K562 (cell line): Measurements from ENCODE around the gene PITPNM1.

ENCODE experiments used
- BRF1 ChIP-seq: IDR thresholded peaks from 3 replicates; pipeline ENCODE4 v1.6.1; 2011; ENCODE audit warnings: borderline replicate concordance, mild to moderate bottlenecking; ENCODE audit not compliant: insufficient read length; ENCODE audit errors: extremely low read depth
- CHD4 ChIP-seq: fragments of 200-600 bp; sonication (generic); IDR thresholded peaks from 3 replicates; pipeline ENCODE4 v1.6.1; 2012; ENCODE audit warnings: low read depth, mild to moderate bottlenecking, mixed read lengths, low read length, inconsistent platforms; ENCODE audit not compliant: insufficient read depth, insufficient replicate concordance, poor library complexity, severe bottlenecking
- EP300 ChIP-seq: IDR thresholded peaks from 2 replicates; pipeline ENCODE4 v1.6.1; 2012; ENCODE audit warnings: low read length, improper control_type of control experiment
- FOXJ3 ChIP-seq: sonication (generic); formaldehyde crosslinking; IDR thresholded peaks from 2 replicates; pipeline ENCODE4 v1.4.0; 2020; ENCODE audit warnings: mild to moderate bottlenecking, missing genetic modification reagents
- GTF2F1 ChIP-seq: IDR thresholded peaks from 2 replicates; pipeline ENCODE4 v1.6.1; 2011; ENCODE audit warnings: low read depth, low read length, improper control_type of control experiment
- RFX7 ChIP-seq: fragments of 250-450 bp; sonication (Bioruptor Pico); IDR thresholded peaks from 2 replicates; pipeline ENCODE4 v1.5.1; 2021; ENCODE audit warnings: mild to moderate bottlenecking
- SIX5 ChIP-seq, 2 experiments: IDR thresholded peaks; 2 replicates each; pipeline ENCODE4 v1.6.1; 2011; ENCODE audit warnings: low read length in 2 of 2, borderline replicate concordance in 1 of 2, low read depth in 1 of 2, mild to moderate bottlenecking in 1 of 2, moderate library complexity in 1 of 2; ENCODE audit not compliant: insufficient read depth in 1 of 2
- TCF7 ChIP-seq: sonication (generic); IDR thresholded peaks from 2 replicates; pipeline ENCODE4 v1.6.1; 2016; ENCODE audit warnings: antibody characterized with exemption, borderline replicate concordance
- TF ChIP-seq, protein P1 (sequence below): fragments of 450-650 bp; formaldehyde crosslinking; IDR thresholded peaks from 2 replicates; pipeline ENCODE4 v1.4.0; 2022; ENCODE audit warnings: mild to moderate bottlenecking, moderate library complexity
- TF ChIP-seq, protein P2 (sequence below): IDR thresholded peaks from 2 replicates; pipeline ENCODE4 v1.6.1; 2014; ENCODE audit warnings: antibody characterized with exemption
- TF ChIP-seq, protein P3 (sequence below): sonication (generic); formaldehyde crosslinking; IDR thresholded peaks from 2 replicates; pipeline ENCODE4 v1.5.0; 2020; ENCODE audit warnings: missing genetic modification reagents
- TF ChIP-seq, protein P4 (sequence below): fragments of 450-650 bp; IDR thresholded peaks from 2 replicates; pipeline ENCODE4 v1.7.1; 2018; ENCODE audit warnings: mild to moderate bottlenecking, low read depth; ENCODE audit not compliant: partially characterized antibody
- TF ChIP-seq, protein P5 (sequence below), 3 experiments: fragments of 200-800 bp in 1 of 3; fragments of 250-450 bp in 1 of 3; fragments of 450-650 bp in 1 of 3; sonication (Bioruptor Pico) in 1 of 3; sonication (Bioruptor generic) in 1 of 3; formaldehyde crosslinking in 1 of 3; IDR thresholded peaks; 2 replicates each; pipeline versions ENCODE4 v1.6.1 to v1.8.0; 2016 to 2022; ENCODE audit warnings: mild to moderate bottlenecking in 2 of 3, missing genetic modification characterization in 2 of 3, missing compliant biosample characterization in 1 of 3, moderate library complexity in 1 of 3

DNA sequence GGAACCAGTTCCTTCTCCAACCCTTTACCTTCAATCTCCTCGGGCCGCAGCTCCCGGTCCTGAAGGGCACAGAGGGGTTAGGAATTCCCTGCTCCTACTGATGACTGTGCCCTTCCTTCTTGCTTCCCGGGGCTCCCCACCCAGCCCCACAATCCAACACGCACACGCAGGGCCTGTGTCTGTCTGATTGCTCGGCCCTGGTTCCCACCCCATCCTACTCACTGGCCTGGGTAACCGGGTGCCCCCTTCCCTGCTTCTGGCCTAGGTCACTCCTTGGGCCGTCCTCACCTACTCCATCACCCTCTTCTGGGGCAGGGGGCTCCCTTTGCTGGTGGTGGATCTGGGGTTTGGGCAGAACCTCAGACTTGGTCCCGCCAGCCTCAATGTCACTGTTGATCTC is 16.8 kb upstream of the PITPNM1 start:
- TF ChIP-seq, protein P1, sequence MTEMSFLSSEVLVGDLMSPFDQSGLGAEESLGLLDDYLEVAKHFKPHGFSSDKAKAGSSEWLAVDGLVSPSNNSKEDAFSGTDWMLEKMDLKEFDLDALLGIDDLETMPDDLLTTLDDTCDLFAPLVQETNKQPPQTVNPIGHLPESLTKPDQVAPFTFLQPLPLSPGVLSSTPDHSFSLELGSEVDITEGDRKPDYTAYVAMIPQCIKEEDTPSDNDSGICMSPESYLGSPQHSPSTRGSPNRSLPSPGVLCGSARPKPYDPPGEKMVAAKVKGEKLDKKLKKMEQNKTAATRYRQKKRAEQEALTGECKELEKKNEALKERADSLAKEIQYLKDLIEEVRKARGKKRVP (CRISPR knock-in tag): no peak
- TF ChIP-seq, protein P2, sequence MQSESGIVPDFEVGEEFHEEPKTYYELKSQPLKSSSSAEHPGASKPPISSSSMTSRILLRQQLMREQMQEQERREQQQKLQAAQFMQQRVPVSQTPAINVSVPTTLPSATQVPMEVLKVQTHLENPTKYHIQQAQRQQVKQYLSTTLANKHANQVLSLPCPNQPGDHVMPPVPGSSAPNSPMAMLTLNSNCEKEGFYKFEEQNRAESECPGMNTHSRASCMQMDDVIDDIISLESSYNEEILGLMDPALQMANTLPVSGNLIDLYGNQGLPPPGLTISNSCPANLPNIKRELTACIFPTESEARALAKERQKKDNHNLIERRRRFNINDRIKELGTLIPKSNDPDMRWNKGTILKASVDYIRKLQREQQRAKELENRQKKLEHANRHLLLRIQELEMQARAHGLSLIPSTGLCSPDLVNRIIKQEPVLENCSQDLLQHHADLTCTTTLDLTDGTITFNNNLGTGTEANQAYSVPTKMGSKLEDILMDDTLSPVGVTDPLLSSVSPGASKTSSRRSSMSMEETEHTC: no peak
- TF ChIP-seq BRF1 (no peak), FOXJ3 (CRISPR knock-in tag) (no peak), SIX5 (IDR thresholded peaks at IDR 0.05; ENCODE audit: borderline replicate concordance in 1 of 2, insufficient read depth in 1 of 2, low read depth in 1 of 2, low read length in 2 of 2) (no peak), EP300 (no peak), TCF7 (no peak), RFX7 (CRISPR knock-in tag) (no peak), CHD4 (no peak), GTF2F1 (no peak)
- TF ChIP-seq, protein P3, sequence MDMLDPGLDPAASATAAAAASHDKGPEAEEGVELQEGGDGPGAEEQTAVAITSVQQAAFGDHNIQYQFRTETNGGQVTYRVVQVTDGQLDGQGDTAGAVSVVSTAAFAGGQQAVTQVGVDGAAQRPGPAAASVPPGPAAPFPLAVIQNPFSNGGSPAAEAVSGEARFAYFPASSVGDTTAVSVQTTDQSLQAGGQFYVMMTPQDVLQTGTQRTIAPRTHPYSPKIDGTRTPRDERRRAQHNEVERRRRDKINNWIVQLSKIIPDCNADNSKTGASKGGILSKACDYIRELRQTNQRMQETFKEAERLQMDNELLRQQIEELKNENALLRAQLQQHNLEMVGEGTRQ (CRISPR knock-in tag): no peak
- TF ChIP-seq, protein P4, sequence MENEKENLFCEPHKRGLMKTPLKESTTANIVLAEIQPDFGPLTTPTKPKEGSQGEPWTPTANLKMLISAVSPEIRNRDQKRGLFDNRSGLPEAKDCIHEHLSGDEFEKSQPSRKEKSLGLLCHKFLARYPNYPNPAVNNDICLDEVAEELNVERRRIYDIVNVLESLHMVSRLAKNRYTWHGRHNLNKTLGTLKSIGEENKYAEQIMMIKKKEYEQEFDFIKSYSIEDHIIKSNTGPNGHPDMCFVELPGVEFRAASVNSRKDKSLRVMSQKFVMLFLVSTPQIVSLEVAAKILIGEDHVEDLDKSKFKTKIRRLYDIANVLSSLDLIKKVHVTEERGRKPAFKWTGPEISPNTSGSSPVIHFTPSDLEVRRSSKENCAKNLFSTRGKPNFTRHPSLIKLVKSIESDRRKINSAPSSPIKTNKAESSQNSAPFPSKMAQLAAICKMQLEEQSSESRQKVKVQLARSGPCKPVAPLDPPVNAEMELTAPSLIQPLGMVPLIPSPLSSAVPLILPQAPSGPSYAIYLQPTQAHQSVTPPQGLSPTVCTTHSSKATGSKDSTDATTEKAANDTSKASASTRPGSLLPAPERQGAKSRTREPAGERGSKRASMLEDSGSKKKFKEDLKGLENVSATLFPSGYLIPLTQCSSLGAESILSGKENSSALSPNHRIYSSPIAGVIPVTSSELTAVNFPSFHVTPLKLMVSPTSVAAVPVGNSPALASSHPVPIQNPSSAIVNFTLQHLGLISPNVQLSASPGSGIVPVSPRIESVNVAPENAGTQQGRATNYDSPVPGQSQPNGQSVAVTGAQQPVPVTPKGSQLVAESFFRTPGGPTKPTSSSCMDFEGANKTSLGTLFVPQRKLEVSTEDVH: no peak
- TF ChIP-seq, protein P5, sequence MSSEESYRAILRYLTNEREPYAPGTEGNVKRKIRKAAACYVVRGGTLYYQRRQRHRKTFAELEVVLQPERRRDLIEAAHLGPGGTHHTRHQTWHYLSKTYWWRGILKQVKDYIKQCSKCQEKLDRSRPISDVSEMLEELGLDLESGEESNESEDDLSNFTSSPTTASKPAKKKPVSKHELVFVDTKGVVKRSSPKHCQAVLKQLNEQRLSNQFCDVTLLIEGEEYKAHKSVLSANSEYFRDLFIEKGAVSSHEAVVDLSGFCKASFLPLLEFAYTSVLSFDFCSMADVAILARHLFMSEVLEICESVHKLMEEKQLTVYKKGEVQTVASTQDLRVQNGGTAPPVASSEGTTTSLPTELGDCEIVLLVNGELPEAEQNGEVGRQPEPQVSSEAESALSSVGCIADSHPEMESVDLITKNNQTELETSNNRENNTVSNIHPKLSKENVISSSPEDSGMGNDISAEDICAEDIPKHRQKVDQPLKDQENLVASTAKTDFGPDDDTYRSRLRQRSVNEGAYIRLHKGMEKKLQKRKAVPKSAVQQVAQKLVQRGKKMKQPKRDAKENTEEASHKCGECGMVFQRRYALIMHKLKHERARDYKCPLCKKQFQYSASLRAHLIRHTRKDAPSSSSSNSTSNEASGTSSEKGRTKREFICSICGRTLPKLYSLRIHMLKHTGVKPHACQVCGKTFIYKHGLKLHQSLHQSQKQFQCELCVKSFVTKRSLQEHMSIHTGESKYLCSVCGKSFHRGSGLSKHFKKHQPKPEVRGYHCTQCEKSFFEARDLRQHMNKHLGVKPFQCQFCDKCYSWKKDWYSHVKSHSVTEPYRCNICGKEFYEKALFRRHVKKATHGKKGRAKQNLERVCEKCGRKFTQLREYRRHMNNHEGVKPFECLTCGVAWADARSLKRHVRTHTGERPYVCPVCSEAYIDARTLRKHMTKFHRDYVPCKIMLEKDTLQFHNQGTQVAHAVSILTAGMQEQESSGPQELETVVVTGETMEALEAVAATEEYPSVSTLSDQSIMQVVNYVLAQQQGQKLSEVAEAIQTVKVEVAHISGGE (CRISPR knock-in tag; IDR thresholded peaks at IDR 0.05): no peak
